K562 (cell line): Measurements from ENCODE around the gene ERCC2. TPM values are rescaled to one million over a fixed set of nuclear protein-coding genes. Genes with fewer than 3 reads are reported as not detected.

Experiments
- BCOR ChIP-seq: fragments of 450-650 bp; IDR thresholded peaks from 2 replicates; pipeline ENCODE4 v1.6.1; 2016
- C11orf30 ChIP-seq: fragments of 450-650 bp; IDR thresholded peaks from 2 replicates; pipeline ENCODE4 v1.6.1; 2016; ENCODE audit warnings: low read depth, mild to moderate bottlenecking
- EHMT2 ChIP-seq: fragments of 450-650 bp; IDR thresholded peaks from 2 replicates; pipeline ENCODE4 v1.6.1; 2018; ENCODE audit warnings: antibody characterized with exemption
- FOXA3 ChIP-seq, 2 experiments: fragments of 450-650 bp in 1 of 2; sonication (generic) in 1 of 2; formaldehyde crosslinking; IDR thresholded peaks in 1 of 2; conservative IDR thresholded peaks in 1 of 2; 2 replicates each; pipeline versions ENCODE4 v1.4.0 to v1.8.0; 2020 to 2022; ENCODE audit warnings: mild to moderate bottlenecking in 2 of 2, missing genetic modification reagents in 1 of 2
- HDAC1 ChIP-seq, 2 experiments: fragments of 450-650 bp; IDR thresholded peaks; 2 replicates each; pipeline ENCODE4 v1.6.1; 2016 to 2017; ENCODE audit warnings: inconsistent platforms in 1 of 2, mild to moderate bottlenecking in 1 of 2, moderate library complexity in 1 of 2
- HLTF ChIP-seq: fragments of 450-650 bp; IDR thresholded peaks from 2 replicates; pipeline ENCODE4 v1.6.1; 2016
- HOXB6 ChIP-seq: fragments of 250-450 bp; sonication (Bioruptor Pico); IDR thresholded peaks from 2 replicates; pipeline ENCODE4 v1.5.1; 2022; ENCODE audit warnings: mild to moderate bottlenecking, borderline replicate concordance
- IRF2 ChIP-seq: sonication (generic); formaldehyde crosslinking; IDR thresholded peaks from 2 replicates; pipeline ENCODE4 v1.8.1; 2022; ENCODE audit warnings: mild to moderate bottlenecking, missing genetic modification reagents
- KDM5B ChIP-seq: fragments of 200-600 bp; sonication (generic); IDR thresholded peaks from 2 replicates; pipeline ENCODE4 v1.6.1; 2012; ENCODE audit warnings: low read depth, mild to moderate bottlenecking, moderate library complexity, low read length, control low read depth, inconsistent platforms; ENCODE audit not compliant: insufficient replicate concordance
- KHSRP ChIP-seq: fragments of 450-650 bp; IDR thresholded peaks from 2 replicates; pipeline ENCODE4 v1.6.1; 2017
- LARP7 ChIP-seq: fragments of 450-650 bp; IDR thresholded peaks from 2 replicates; pipeline ENCODE4 v1.6.1; 2016
- NFE2 ChIP-seq: IDR thresholded peaks from 2 replicates; pipeline ENCODE4 v1.6.1; 2014; ENCODE audit warnings: antibody characterized with exemption, low read depth
- NFIC ChIP-seq: fragments of 450-650 bp; IDR thresholded peaks from 2 replicates; pipeline ENCODE4 v1.6.1; 2017; ENCODE audit warnings: mild to moderate bottlenecking, inconsistent platforms
- NRF1 ChIP-seq, 2 experiments: fragments of 450-650 bp; IDR thresholded peaks in 1 of 2; conservative IDR thresholded peaks in 1 of 2; 2 replicates each; pipeline ENCODE4 v1.6.1; 2014; ENCODE audit warnings: mild to moderate bottlenecking in 2 of 2
- POLR2AphosphoS2 ChIP-seq: IDR thresholded peaks from 2 replicates; pipeline ENCODE4 v1.6.1; 2012; ENCODE audit warnings: low read length, improper control_type of control experiment
- POLR2AphosphoS5 ChIP-seq: IDR thresholded peaks from 2 replicates; pipeline ENCODE4 v1.6.1; 2011; ENCODE audit warnings: mild to moderate bottlenecking, low read depth, low read length, moderate library complexity; ENCODE audit not compliant: control insufficient read depth, insufficient read depth
- RBM34 ChIP-seq: fragments of 200-400 bp; formaldehyde crosslinking; IDR thresholded peaks from 2 replicates; pipeline ENCODE4 v1.6.1; 2018; ENCODE audit warnings: low read length, borderline replicate concordance; ENCODE audit not compliant: insufficient read depth
- SREBF1 ChIP-seq: fragments of 150-350 bp; IDR thresholded peaks from 2 replicates; pipeline ENCODE4 v1.6.1; 2014; ENCODE audit warnings: antibody characterized with exemption, low read depth, low read length, borderline replicate concordance
- ZKSCAN1 ChIP-seq: fragments of 150-350 bp; IDR thresholded peaks from 2 replicates; pipeline ENCODE4 v1.6.1; 2016; ENCODE audit warnings: low read depth, low read length
- ZNF197 ChIP-seq: fragments of 200-800 bp; sonication (Bioruptor generic); IDR thresholded peaks from 2 replicates; pipeline ENCODE4 v1.6.1; 2016; ENCODE audit warnings: low read depth, missing genetic modification characterization, missing compliant biosample characterization
- ZNF217 ChIP-seq: sonication (generic); formaldehyde crosslinking; IDR thresholded peaks from 2 replicates; pipeline ENCODE4 v1.8.0; 2022; ENCODE audit warnings: mild to moderate bottlenecking, missing genetic modification reagents
- ZNF830 ChIP-seq: fragments of 250-450 bp; sonication (Bioruptor Pico); IDR thresholded peaks from 2 replicates; pipeline ENCODE4 v1.5.0; 2021; ENCODE audit warnings: mild to moderate bottlenecking
- polyA plus RNA-seq, 8 experiments: library from polyadenylated mRNA; depleted of rRNA in 4 of 8; stranded (reverse) in 5 of 8; unstranded in 3 of 8; fragments of >200 nt; fragmentation: Nextera tagmentation in 2 of 8; fragmentation: Illumina TruSeq in 1 of 8; extraction: Ambion mirVana in 2 of 8; extraction: Trizol in 1 of 8; gene quantifications; 2 replicates each; pipeline versions ENCODE4 v1.2.1 to v1.2.3, GENCODE V29; 2011 to 2014; ENCODE audit warnings: inconsistent platforms in 1 of 8, missing spikeins in 1 of 8
- total RNA-seq, 7 experiments: library from RNA; depleted of rRNA in 6 of 7; stranded (reverse); fragments of >200 nt in 6 of 7; fragmentation: Illumina TruSeq in 2 of 7; extraction: Trizol in 2 of 7; gene quantifications; 2 replicates each; pipeline versions ENCODE4 v1.2.1 to v1.2.3, GENCODE V29; 2011 to 2021; ENCODE audit warnings: low replicate concordance in 1 of 7
- TF ChIP-seq, protein P1 (sequence below), 3 experiments: IDR thresholded peaks in 2 of 3; conservative IDR thresholded peaks in 1 of 3; 2 replicates each; pipeline ENCODE4 v1.5.1; 2011 to 2012; ENCODE audit warnings: low read length in 3 of 3, mild to moderate bottlenecking in 3 of 3, control low read depth in 2 of 3, improper control_type of control experiment in 1 of 3, inconsistent platforms in 1 of 3, low read depth in 1 of 3, mixed read lengths in 1 of 3, moderate library complexity in 1 of 3; ENCODE audit not compliant: insufficient read depth in 2 of 3
- TF ChIP-seq, protein P2 (sequence below): IDR thresholded peaks from 3 replicates; pipeline ENCODE4 v1.6.1; 2011; ENCODE audit warnings: borderline replicate concordance, mild to moderate bottlenecking; ENCODE audit not compliant: insufficient read length, insufficient read depth
- TF ChIP-seq, protein P3 (sequence below), 2 experiments: IDR thresholded peaks; 2 replicates each; pipeline ENCODE4 v1.6.1; 2012; ENCODE audit warnings: improper control_type of control experiment in 2 of 2, low read depth in 2 of 2, low read length in 2 of 2, borderline replicate concordance in 1 of 2
- TF ChIP-seq, protein P4 (sequence below): fragments of 250-450 bp; sonication (Bioruptor Pico); IDR thresholded peaks from 2 replicates; pipeline ENCODE4 v1.8.0; 2021; ENCODE audit warnings: moderate library complexity, mild to moderate bottlenecking, inconsistent platforms

The ERCC2 gene
- total and polyA plus RNA-seq, 9 of the 15 experiments (the other 6 are each of a cell fraction or from before 2014, with no cell fraction given): 2.2 to 55.9 (median 23.4) TPM

DNA sequence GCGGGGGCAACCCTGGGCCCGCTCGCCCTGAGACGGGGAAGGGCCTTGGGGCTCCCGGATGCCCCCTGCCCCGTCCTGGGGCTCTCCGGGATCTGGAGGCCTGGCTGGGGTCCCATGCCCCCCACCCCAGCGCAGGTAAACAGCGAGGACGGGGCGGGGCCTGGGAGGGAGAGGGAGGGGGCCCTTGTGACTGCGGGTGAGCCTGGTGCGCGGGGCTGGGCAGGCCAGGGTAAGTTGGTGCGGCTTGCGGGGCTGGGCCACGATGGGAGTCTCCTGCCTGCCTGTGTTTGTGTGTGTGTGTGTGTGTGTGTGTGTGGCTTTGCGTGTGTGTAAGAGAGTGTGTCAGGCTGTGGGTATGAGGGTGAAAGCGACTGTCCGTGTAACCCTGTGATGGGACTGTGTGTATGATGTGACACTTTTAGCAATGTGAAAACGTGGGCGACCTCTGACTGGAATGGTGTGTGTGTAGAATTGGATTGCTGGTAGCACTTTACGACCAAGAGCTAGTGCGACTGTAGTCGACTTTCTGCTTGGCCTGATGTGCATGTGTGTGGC lies 29.4 kb downstream of the ERCC2 start (continued):
- TF ChIP-seq ZNF197 (CRISPR knock-in tag) (no peak), NRF1 (conservative IDR thresholded peaks at IDR 0.05 in 1 of 2, IDR thresholded peaks at IDR 0.05 in 1 of 2) (peak in 1 of 2 experiments; percentile 36; a peak in 1 of 4 replicates), ZKSCAN1 (no peak), ZNF830 (CRISPR knock-in tag) (no peak), KDM5B (no peak), KHSRP (no peak), ZNF217 (no peak), HOXB6 (CRISPR knock-in tag) (no peak), FOXA3 (CRISPR knock-in tag; conservative IDR thresholded peaks at IDR 0.05 in 1 of 2, IDR thresholded peaks at IDR 0.05 in 1 of 2) (no peak), SREBF1 (no peak), EHMT2 (peak; percentile 40; the same call in 1 of the 2 replicates), POLR2AphosphoS5 (no peak), BCOR (no peak), LARP7 (peak; percentile 11; the same call in 1 of the 2 replicates), RBM34 (no peak), NFIC (no peak), NFE2 (no peak), HDAC1 (IDR thresholded peaks at IDR 0.05) (0 out of 4 replicates have a peak, but pooled peaks of 1 of the 2 experiments have one; percentile 13), HLTF (no peak), C11orf30 (0 out of 2 replicates have a peak, but pooled peaks have one; percentile 32), POLR2AphosphoS2 (no peak), IRF2 (CRISPR knock-in tag) (no peak)
- TF ChIP-seq, protein P1, sequence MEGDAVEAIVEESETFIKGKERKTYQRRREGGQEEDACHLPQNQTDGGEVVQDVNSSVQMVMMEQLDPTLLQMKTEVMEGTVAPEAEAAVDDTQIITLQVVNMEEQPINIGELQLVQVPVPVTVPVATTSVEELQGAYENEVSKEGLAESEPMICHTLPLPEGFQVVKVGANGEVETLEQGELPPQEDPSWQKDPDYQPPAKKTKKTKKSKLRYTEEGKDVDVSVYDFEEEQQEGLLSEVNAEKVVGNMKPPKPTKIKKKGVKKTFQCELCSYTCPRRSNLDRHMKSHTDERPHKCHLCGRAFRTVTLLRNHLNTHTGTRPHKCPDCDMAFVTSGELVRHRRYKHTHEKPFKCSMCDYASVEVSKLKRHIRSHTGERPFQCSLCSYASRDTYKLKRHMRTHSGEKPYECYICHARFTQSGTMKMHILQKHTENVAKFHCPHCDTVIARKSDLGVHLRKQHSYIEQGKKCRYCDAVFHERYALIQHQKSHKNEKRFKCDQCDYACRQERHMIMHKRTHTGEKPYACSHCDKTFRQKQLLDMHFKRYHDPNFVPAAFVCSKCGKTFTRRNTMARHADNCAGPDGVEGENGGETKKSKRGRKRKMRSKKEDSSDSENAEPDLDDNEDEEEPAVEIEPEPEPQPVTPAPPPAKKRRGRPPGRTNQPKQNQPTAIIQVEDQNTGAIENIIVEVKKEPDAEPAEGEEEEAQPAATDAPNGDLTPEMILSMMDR (IDR thresholded peaks at IDR 0.05 in 2 of 3, conservative IDR thresholded peaks at IDR 0.05 in 1 of 3; ENCODE audit: insufficient read depth in 2 of 3, low read depth in 1 of 3, low read length in 3 of 3): no peak
- TF ChIP-seq, protein P2, sequence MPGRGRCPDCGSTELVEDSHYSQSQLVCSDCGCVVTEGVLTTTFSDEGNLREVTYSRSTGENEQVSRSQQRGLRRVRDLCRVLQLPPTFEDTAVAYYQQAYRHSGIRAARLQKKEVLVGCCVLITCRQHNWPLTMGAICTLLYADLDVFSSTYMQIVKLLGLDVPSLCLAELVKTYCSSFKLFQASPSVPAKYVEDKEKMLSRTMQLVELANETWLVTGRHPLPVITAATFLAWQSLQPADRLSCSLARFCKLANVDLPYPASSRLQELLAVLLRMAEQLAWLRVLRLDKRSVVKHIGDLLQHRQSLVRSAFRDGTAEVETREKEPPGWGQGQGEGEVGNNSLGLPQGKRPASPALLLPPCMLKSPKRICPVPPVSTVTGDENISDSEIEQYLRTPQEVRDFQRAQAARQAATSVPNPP: no peak
- TF ChIP-seq, protein P3, sequence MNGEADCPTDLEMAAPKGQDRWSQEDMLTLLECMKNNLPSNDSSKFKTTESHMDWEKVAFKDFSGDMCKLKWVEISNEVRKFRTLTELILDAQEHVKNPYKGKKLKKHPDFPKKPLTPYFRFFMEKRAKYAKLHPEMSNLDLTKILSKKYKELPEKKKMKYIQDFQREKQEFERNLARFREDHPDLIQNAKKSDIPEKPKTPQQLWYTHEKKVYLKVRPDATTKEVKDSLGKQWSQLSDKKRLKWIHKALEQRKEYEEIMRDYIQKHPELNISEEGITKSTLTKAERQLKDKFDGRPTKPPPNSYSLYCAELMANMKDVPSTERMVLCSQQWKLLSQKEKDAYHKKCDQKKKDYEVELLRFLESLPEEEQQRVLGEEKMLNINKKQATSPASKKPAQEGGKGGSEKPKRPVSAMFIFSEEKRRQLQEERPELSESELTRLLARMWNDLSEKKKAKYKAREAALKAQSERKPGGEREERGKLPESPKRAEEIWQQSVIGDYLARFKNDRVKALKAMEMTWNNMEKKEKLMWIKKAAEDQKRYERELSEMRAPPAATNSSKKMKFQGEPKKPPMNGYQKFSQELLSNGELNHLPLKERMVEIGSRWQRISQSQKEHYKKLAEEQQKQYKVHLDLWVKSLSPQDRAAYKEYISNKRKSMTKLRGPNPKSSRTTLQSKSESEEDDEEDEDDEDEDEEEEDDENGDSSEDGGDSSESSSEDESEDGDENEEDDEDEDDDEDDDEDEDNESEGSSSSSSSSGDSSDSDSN (IDR thresholded peaks at IDR 0.05; ENCODE audit: borderline replicate concordance in 1 of 2, low read depth in 2 of 2, low read length in 2 of 2): no peak
- TF ChIP-seq, protein P4, sequence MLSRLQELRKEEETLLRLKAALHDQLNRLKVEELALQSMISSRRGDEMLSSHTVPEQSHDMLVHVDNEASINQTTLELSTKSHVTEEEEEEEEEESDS (CRISPR knock-in tag): no peak
